IMR-90 (cell line): ENCODE data around the gene WDR3. TPM values are rescaled to one million over a fixed set of nuclear protein-coding genes. Genes with fewer than 3 reads are reported as not detected.

Experiments used
- ATAC-seq: fragments of 200-7000 bp; cut with Tn5 transposase; 2 replicates; pipeline ENCODE4 v1.9.1; 2020; ENCODE audit warnings: low read depth, mild to moderate bottlenecking, moderate library complexity
- BruUV-seq: library from RNA; stranded (reverse); fragments of 400-500 nt; replicated peaks from 2 replicates; lab custom pipeline; 2021; lab: Mats Ljungman, UMichigan
- CTCF ChIA-PET: fragments of 300-600 bp; formaldehyde crosslinking; extraction: SDS; loops from one replicate; lab custom pipeline; 2021; ENCODE audit warnings: antibody characterized with exemption; lab: Yijun Ruan, JAX
- POLR2A ChIA-PET: fragments of 300-600 bp; sonication (Branson Sonifier 250); formaldehyde crosslinking; loops from one replicate; lab custom pipeline; 2022; ENCODE audit warnings: antibody characterized with exemption; ENCODE audit not compliant: unreplicated experiment; lab: Charles Lee
- DNase-seq: peaks from one replicate; pipeline ENCODE4 v3.0.0; 2013
- H2AFZ ChIP-seq: replicated peaks from 2 replicates; pipeline ENCODE3; 2013; ENCODE audit warnings: low read length, mild to moderate bottlenecking; ENCODE audit not compliant: poor library complexity
- H2AK5ac ChIP-seq: 2 replicates; pipeline ENCODE4 v1.6.1; 2013; ENCODE audit warnings: low read depth, low read length, inconsistent platforms
- H2AK9ac ChIP-seq: replicated peaks from 2 replicates; pipeline ENCODE3; 2013; ENCODE audit warnings: mild to moderate bottlenecking, low read depth, low read length, moderate library complexity; ENCODE audit not compliant: poor library complexity
- H2BK120ac ChIP-seq: 2 replicates; pipeline ENCODE4 v1.6.1; 2013; ENCODE audit warnings: low read depth, low read length, inconsistent platforms
- H2BK15ac ChIP-seq: 3 replicates; pipeline ENCODE4 v1.6.1; 2013; ENCODE audit warnings: low read depth, low read length, inconsistent platforms
- H2BK20ac ChIP-seq: 2 replicates; pipeline ENCODE4 v1.6.1; 2013; ENCODE audit warnings: low read depth, mild to moderate bottlenecking, inconsistent platforms, low read length, moderate library complexity
- H2BK5ac ChIP-seq: 2 replicates; pipeline ENCODE4 v1.6.1; 2013; ENCODE audit warnings: mild to moderate bottlenecking, low read depth, low read length, inconsistent platforms; ENCODE audit not compliant: poor library complexity, severe bottlenecking
- H3K14ac ChIP-seq: replicated peaks from 2 replicates; pipeline ENCODE4 v1.6.1; 2013; ENCODE audit warnings: low read depth, low read length, inconsistent platforms
- H3K18ac ChIP-seq: 2 replicates; pipeline ENCODE4 v1.6.1; 2013; ENCODE audit warnings: low read depth, low read length, control low read depth
- H3K23ac ChIP-seq: 2 replicates; pipeline ENCODE4 v1.6.1; 2013; ENCODE audit warnings: low read depth, low read length, inconsistent platforms
- H3K27ac ChIP-seq: 2 replicates; pipeline ENCODE4 v1.5.1; 2013; ENCODE audit warnings: mild to moderate bottlenecking, control low read depth, low read length; ENCODE audit not compliant: insufficient read depth
- H3K27me3 ChIP-seq: 2 replicates; pipeline ENCODE4 v1.6.1; 2013; ENCODE audit warnings: low read length; ENCODE audit not compliant: control insufficient read depth, insufficient read depth
- H3K36me3 ChIP-seq: 2 replicates; pipeline ENCODE4 v1.6.1; 2013; ENCODE audit warnings: low read length, mixed read lengths; ENCODE audit not compliant: control insufficient read depth, insufficient read depth
- H3K4ac ChIP-seq: 2 replicates; pipeline ENCODE4 v1.6.1; 2013; ENCODE audit warnings: low read depth, low read length, inconsistent platforms
- H3K4me1 ChIP-seq: 2 replicates; pipeline ENCODE4 v1.6.1; 2013; ENCODE audit warnings: low read length, mixed read lengths; ENCODE audit not compliant: control insufficient read depth, insufficient read depth
- H3K4me2 ChIP-seq: 2 replicates; pipeline ENCODE4 v1.6.1; 2013; ENCODE audit warnings: low read depth, mild to moderate bottlenecking, control low read depth, low read length, moderate library complexity
- H3K4me3 ChIP-seq: 2 replicates; pipeline ENCODE4 v1.5.1; 2013; ENCODE audit warnings: low read depth, mild to moderate bottlenecking, control low read depth, low read length, moderate library complexity; ENCODE audit not compliant: insufficient read depth
- H3K56ac ChIP-seq: 2 replicates; pipeline ENCODE4 v1.6.1; 2013; ENCODE audit warnings: low read length, inconsistent platforms; ENCODE audit not compliant: insufficient read depth; ENCODE audit errors: extremely low read depth
- H3K79me1 ChIP-seq, 2 experiments: 2 replicates each; pipeline ENCODE4 v1.6.1; 2013; ENCODE audit warnings: low read length in 2 of 2, inconsistent platforms in 1 of 2, low read depth in 1 of 2
- H3K9ac ChIP-seq: 2 replicates; pipeline ENCODE4 v1.6.1; 2013; ENCODE audit warnings: low read depth, low read length, control low read depth
- H3K9me1 ChIP-seq: 2 replicates; pipeline ENCODE4 v1.6.1; 2013; ENCODE audit warnings: low read length, inconsistent platforms; ENCODE audit not compliant: insufficient read depth
- H3K9me3 ChIP-seq: 2 replicates; pipeline ENCODE4 v1.6.1; 2013; ENCODE audit warnings: low read length; ENCODE audit not compliant: control insufficient read depth, insufficient read depth
- H4K20me1 ChIP-seq: 2 replicates; pipeline ENCODE4 v1.6.1; 2013; ENCODE audit warnings: low read length, inconsistent platforms; ENCODE audit not compliant: insufficient read depth
- H4K5ac ChIP-seq: 2 replicates; pipeline ENCODE4 v1.6.1; 2013; ENCODE audit warnings: mild to moderate bottlenecking, low read depth, low read length, control low read depth
- H4K8ac ChIP-seq, 2 experiments: 2 replicates each; pipeline ENCODE4 v1.6.1; 2013; ENCODE audit warnings: low read depth in 2 of 2, low read length in 2 of 2, control low read depth in 1 of 2, inconsistent platforms in 1 of 2
- H4K91ac ChIP-seq: 2 replicates; pipeline ENCODE4 v1.6.1; 2013; ENCODE audit warnings: low read depth, low read length, inconsistent platforms; ENCODE audit not compliant: insufficient read depth
- CEBPB ChIP-seq: IDR thresholded peaks from 2 replicates; pipeline ENCODE4 v1.6.1; 2012; ENCODE audit warnings: low read depth, low read length, improper control_type of control experiment
- MAFK ChIP-seq: IDR thresholded peaks from 2 replicates; pipeline ENCODE4 v1.6.1; 2012; ENCODE audit warnings: low read depth, low read length, improper control_type of control experiment
- MXI1 ChIP-seq: IDR thresholded peaks from 2 replicates; pipeline ENCODE4 v1.6.1; 2012; ENCODE audit warnings: low read depth, mild to moderate bottlenecking, low read length, moderate library complexity, borderline replicate concordance
- RAD21 ChIP-seq: IDR thresholded peaks from 2 replicates; pipeline ENCODE4 v1.6.1; 2012; ENCODE audit warnings: low read length, improper control_type of control experiment
- RCOR1 ChIP-seq: IDR thresholded peaks from 2 replicates; pipeline ENCODE4 v1.6.1; 2012; ENCODE audit warnings: mild to moderate bottlenecking, low read length, improper control_type of control experiment; ENCODE audit not compliant: insufficient replicate concordance
- RFX5 ChIP-seq: IDR thresholded peaks from 2 replicates; pipeline ENCODE4 v1.8.0; 2012; ENCODE audit warnings: low read depth, mild to moderate bottlenecking, low read length, moderate library complexity
- WGBS, 2 experiments: methylation state at CpG; one replicate each; pipeline versions ENCODE4 v1.1.5 to v1.1.7; 2013; ENCODE audit warnings: missing lambda C conversion rate in 2 of 2; ENCODE audit not compliant: insufficient read length in 1 of 2; ENCODE audit errors: extremely low coverage in 2 of 2; 5-methylcytosine and 5-hydroxymethylcytosine counted together
- dilution Hi-C: fragments of 300-500 bp; cut with HindIII; formaldehyde crosslinking; loops from one replicate; pipeline ENCODE4 v1.14.3; 2018; ENCODE audit warnings: low sequenced_read_pairs; ENCODE audit not compliant: unreplicated experiment
- in situ Hi-C: fragments of 300-500 bp; cut with MboI; formaldehyde crosslinking; loops from 3 replicates; pipeline ENCODE4 v1.14.3; 2019; ENCODE audit warnings: low sequenced_read_pairs, inconsistent platforms, mixed read lengths
- intact Hi-C: fragments of 100-400 bp; cut with micrococcal nuclease; formaldehyde crosslinking; loops from 2 replicates; pipeline ENCODE4 v1.10.0; 2022
- polyA plus RNA-seq, 3 experiments: library from polyadenylated mRNA; depleted of rRNA; stranded (reverse); fragments of >200 nt; gene quantifications; 2 replicates each; pipeline ENCODE4 v1.2.3, GENCODE V29; 2012; ENCODE audit warnings: low replicate concordance in 1 of 3
- total RNA-seq: library from RNA; depleted of rRNA; stranded (reverse); fragments of >200 nt; gene quantifications from 2 replicates; pipeline ENCODE4 v1.2.3, GENCODE V29; 2012
- TF ChIP-seq, protein P1 (sequence below): fragments of 150-350 bp; IDR thresholded peaks from 2 replicates; pipeline ENCODE4 v1.6.1; 2016; ENCODE audit warnings: low read depth, mild to moderate bottlenecking, low read length, moderate library complexity, borderline replicate concordance

The WDR3 gene
- total and polyA plus RNA-seq, 2 of the 4 experiments (the other 2 are of a cell fraction): 16.7 to 88.5 TPM

DNA sequence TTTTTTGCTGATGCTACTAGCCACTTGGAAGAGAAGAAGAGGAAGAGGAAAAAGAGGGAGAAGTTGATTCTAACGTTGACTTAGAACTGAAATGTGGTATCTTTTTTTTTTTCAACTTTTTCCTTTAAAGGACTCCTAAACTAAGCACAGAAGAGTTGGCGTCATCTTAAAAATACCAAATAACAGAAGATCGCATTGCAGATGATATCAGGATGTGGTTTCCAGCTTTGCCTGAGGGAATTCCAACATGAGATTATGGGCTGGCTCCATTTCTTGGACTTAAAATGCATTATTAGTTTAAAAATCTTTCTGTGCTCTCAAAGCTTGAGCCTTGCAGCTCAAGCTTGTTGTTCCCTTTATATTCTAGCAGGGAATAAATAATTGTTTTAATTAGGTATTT is 29.8 kb downstream of the WDR3 start:
- Histone ChIP-seq H3K14ac (no peak overlapping the region), H3K9ac (no peak overlapping the region), H4K91ac (no peak overlapping the region), H3K9me1 (no peaks in the 10 kb centered on the region), H2BK120ac (no peak overlapping the region), H2BK20ac (no peak overlapping the region), H3K18ac (no peak overlapping the region), H2BK15ac (no peak overlapping the region), H3K27ac (no peak overlapping the region), H3K9me3 (no peaks in the 10 kb centered on the region), H3K23ac (no peak overlapping the region), H4K20me1 (no peaks in the 10 kb centered on the region), H3K56ac (no peak overlapping the region), H3K4ac (no peak overlapping the region), H3K4me2 (no peak overlapping the region), H3K36me3 (peaks cover 11% of the 10 kb centered on the region), H3K27me3 (no peaks in the 10 kb centered on the region), H2AK9ac (no peak overlapping the region), H4K5ac (no peak overlapping the region), H3K4me3 (no peak overlapping the region), H2AK5ac (no peak overlapping the region), H3K79me1 (no peaks in the 10 kb centered on the region; a peak in 1 of 4 replicates), H3K4me1 (no peaks in the 10 kb centered on the region), H2AFZ (no peak overlapping the region), H4K8ac (no peak overlapping the region), H2BK5ac (no peak overlapping the region)
- CTCF ChIA-PET: no interaction called here
- dilution Hi-C loops: no loop called here
- TF ChIP-seq CEBPB (no peak), RFX5 (no peak), MXI1 (no peak), RCOR1 (no peak), RAD21 (no peak), MAFK (no peak)
- TF ChIP-seq, protein P1, sequence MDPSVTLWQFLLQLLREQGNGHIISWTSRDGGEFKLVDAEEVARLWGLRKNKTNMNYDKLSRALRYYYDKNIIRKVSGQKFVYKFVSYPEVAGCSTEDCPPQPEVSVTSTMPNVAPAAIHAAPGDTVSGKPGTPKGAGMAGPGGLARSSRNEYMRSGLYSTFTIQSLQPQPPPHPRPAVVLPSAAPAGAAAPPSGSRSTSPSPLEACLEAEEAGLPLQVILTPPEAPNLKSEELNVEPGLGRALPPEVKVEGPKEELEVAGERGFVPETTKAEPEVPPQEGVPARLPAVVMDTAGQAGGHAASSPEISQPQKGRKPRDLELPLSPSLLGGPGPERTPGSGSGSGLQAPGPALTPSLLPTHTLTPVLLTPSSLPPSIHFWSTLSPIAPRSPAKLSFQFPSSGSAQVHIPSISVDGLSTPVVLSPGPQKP: no peak
- intact Hi-C loops: no loop called here
- POLR2A ChIA-PET: no interaction called here
- no CpG with 5 or more reads among the region's 3 CpGs for WGBS, 2 experiments
- in situ Hi-C loops: no loop called here
- BruUV-seq: TSS peak; percentile 84
- no peak for ATAC-seq
- DNase-seq: peak; percentile 45
